Glomerular endothelial cell (primary cell): ENCODE results near the gene FBXW2. TPM values are rescaled to one million over a fixed set of nuclear protein-coding genes. Genes with fewer than 3 reads are reported as not detected.

Source experiments
- DNase-seq: peaks from one replicate; pipeline ENCODE4 v3.0.0-alpha.2; 2011; ENCODE audit warnings: low read depth, low spot score; ENCODE audit errors: extremely low read depth
- total RNA-seq: library from RNA; depleted of rRNA; stranded (reverse); fragments of >200 nt; gene quantifications from 2 replicates; pipeline ENCODE4 v1.2.3, GENCODE V29; 2015

FBXW2 gene
- total RNA-seq, 1 donor from 2014 or later, result 49.8 TPM

GRCh38 chr9:120779227-120779626 lies 14.0 kb downstream of the FBXW2 start:
- no peak for DNase-seq

- DNase-seq, result no peak
Measured at GRCh38 chr9:120778758-120779157, 14.5 kb downstream of the FBXW2 start.

GRCh38 chr9:120777229-120777628 lies 16.0 kb downstream of the FBXW2 start:
- no peak for DNase-seq

- DNase-seq, result no peak
Measured at GRCh38 chr9:120776788-120777187, 16.4 kb downstream of the FBXW2 start.

- no peak for DNase-seq
Measured at GRCh38 chr9:120775859-120776258, 17.4 kb downstream of the FBXW2 start.

- no peak for DNase-seq
Measured at GRCh38 chr9:120774719-120775118, 18.5 kb downstream of the FBXW2 start.

GRCh38 chr9:120773256-120773655 lies 20.0 kb downstream of the FBXW2 start:
- DNase-seq, result no peak

GRCh38 chr9:120770931-120771330 lies 22.3 kb downstream of the FBXW2 start:
- no peak for DNase-seq

GRCh38 chr9:120768886-120769285 lies 24.3 kb downstream of the FBXW2 start:
- DNase-seq, result no peak

- DNase-seq, result no peak
Measured at GRCh38 chr9:120768247-120768646, 25.0 kb downstream of the FBXW2 start.

- DNase-seq, result no peak
Measured at GRCh38 chr9:120767451-120767850, 25.8 kb downstream of the FBXW2 start.

GRCh38 chr9:120765910-120766425 lies 27.2 kb downstream of the FBXW2 start:
- no peak for DNase-seq

- DNase-seq, result no peak
Measured at GRCh38 chr9:120764476-120764875, 28.7 kb downstream of the FBXW2 start.

- DNase-seq, result no peak
Measured at GRCh38 chr9:120761006-120761405, 32.2 kb downstream of the FBXW2 start.

- DNase-seq, result no peak
Measured at GRCh38 chr9:120759755-120760400, 33.3 kb downstream of the FBXW2 start.

GRCh38 chr9:120758544-120758943 lies 34.7 kb downstream of the FBXW2 start:
- DNase-seq, result no peak

GRCh38 chr9:120757026-120757913 lies 35.9 kb downstream of the FBXW2 start:
- DNase-seq, result no peak

GRCh38 chr9:120756531-120756930 lies 36.7 kb downstream of the FBXW2 start:
- DNase-seq, result no peak

GRCh38 chr9:120755810-120756434 lies 37.3 kb downstream of the FBXW2 start:
- DNase-seq, result no peak

- DNase-seq, result no peak
Measured at GRCh38 chr9:120755044-120755443, 38.2 kb downstream of the FBXW2 start.

GRCh38 chr9:120750421-120750820 lies 42.8 kb downstream of the FBXW2 start:
- DNase-seq, result no peak
